SJCRH30 (cell line): ENCODE data around the gene LRP6. TPM values are rescaled to one million over a fixed set of nuclear protein-coding genes. Genes with fewer than 3 reads are reported as not detected.
"Not testable (repeated sequence)": the region's sequence is repeated elsewhere in the genome, so short reads cannot be mapped to it uniquely, and the experiment has no call there.

ENCODE experiments used
- DNase-seq, 2 experiments: peaks; one replicate each; pipeline ENCODE4 v3.0.0-alpha.2; 2015 to 2020
- H3K27ac ChIP-seq: fragments of 250-450 bp; sonication (Bioruptor Pico); 2 replicates; pipeline ENCODE4 v1.5.1; 2020; ENCODE audit warnings: mild to moderate bottlenecking, moderate library complexity
- H3K27me3 ChIP-seq: fragments of 250-450 bp; sonication (Bioruptor Pico); 2 replicates; pipeline ENCODE4 v1.5.1; 2020; ENCODE audit warnings: mild to moderate bottlenecking, moderate library complexity
- H3K36me3 ChIP-seq: fragments of 250-450 bp; sonication (Bioruptor Pico); 2 replicates; pipeline ENCODE4 v1.5.1; 2020; ENCODE audit warnings: mild to moderate bottlenecking, moderate library complexity
- H3K4me1 ChIP-seq: fragments of 250-450 bp; sonication (Bioruptor Pico); 2 replicates; pipeline ENCODE4 v1.5.1; 2020; ENCODE audit warnings: mild to moderate bottlenecking, moderate library complexity
- H3K4me3 ChIP-seq: fragments of 250-450 bp; sonication (Bioruptor Pico); 2 replicates; pipeline ENCODE4 v1.5.1; 2020; ENCODE audit warnings: mild to moderate bottlenecking, moderate library complexity
- H3K9me3 ChIP-seq: fragments of 250-450 bp; sonication (Bioruptor Pico); replicated peaks from 2 replicates; pipeline ENCODE4 v1.5.1; 2020; ENCODE audit warnings: mild to moderate bottlenecking, moderate library complexity
- total RNA-seq: library from RNA; depleted of rRNA; stranded (reverse); fragments of >200 nt; shearing (Covaris generic); gene quantifications from 2 replicates; pipeline ENCODE4 v1.2.3, GENCODE V29; 2014

The LRP6 gene
- total RNA-seq, 1 experiment from 2014 or later: 32.2 TPM

- DNase-seq: no peak
- no peak overlapping the region for H3K27ac ChIP-seq
- no peaks in the 10 kb centered on the region for H3K4me1 ChIP-seq
- 0 out of 2 replicates have a peak, but pooled peaks cover 5% of the 10 kb centered on the region for H3K36me3 ChIP-seq
- no peaks in the 10 kb centered on the region for H3K9me3 ChIP-seq
- no peaks in the 10 kb centered on the region for H3K27me3 ChIP-seq
- H3K4me3 ChIP-seq: no peak overlapping the region
Measured at GRCh38 chr12:12116677-12117076, 150.2 kb downstream of the LRP6 start.

GRCh38 chr12:12115514-12115913 is 151.3 kb downstream of the LRP6 start:
- H3K4me1 ChIP-seq: no peaks in the 10 kb centered on the region
- no peak overlapping the region for H3K4me3 ChIP-seq
- H3K36me3 ChIP-seq: 0 out of 2 replicates have a peak, but pooled peaks cover 4% of the 10 kb centered on the region

DNA sequence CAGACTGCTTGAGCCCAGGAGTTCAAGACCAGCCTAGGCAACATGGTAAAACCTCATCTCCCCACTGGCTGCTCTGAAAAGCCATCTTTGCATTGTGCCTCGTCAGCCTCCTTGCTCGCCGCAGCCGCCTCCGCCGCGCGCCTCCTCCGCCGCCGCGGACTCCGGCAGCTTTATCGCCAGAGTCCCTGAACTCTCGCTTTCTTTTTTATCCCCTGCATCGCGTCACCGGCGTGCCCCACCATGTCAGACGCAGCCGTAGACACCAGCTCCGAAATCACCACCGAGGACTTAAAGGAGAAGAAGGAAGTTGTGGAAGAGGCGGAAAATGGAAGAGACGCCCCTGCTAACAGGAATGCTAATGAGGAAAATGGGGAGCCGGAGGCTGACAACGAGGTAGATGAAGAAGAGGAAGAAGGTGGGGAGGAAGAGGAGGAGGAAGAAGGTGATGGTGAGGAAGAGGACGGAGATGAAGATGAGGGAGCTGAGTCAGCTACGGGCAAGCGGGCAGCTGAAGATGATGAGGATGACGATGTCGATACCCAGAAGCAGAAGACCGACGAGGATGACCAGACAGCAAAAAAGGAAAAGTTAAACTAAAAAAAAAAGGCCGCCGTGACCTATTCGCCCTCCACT is 155.8 kb downstream of the LRP6 start:
- not testable (repeated sequence) for H3K4me1 ChIP-seq, H3K9me3 ChIP-seq, H3K4me3 ChIP-seq, H3K27ac ChIP-seq, H3K27me3 ChIP-seq, H3K36me3 ChIP-seq, DNase-seq

More at GRCh38 chr12:12115514-12115913, 151.3 kb downstream of the LRP6 start:
- H3K9me3 ChIP-seq: no peaks in the 10 kb centered on the region
- no peak for DNase-seq
- H3K27ac ChIP-seq: no peak overlapping the region
- H3K27me3 ChIP-seq: no peaks in the 10 kb centered on the region

DNA sequence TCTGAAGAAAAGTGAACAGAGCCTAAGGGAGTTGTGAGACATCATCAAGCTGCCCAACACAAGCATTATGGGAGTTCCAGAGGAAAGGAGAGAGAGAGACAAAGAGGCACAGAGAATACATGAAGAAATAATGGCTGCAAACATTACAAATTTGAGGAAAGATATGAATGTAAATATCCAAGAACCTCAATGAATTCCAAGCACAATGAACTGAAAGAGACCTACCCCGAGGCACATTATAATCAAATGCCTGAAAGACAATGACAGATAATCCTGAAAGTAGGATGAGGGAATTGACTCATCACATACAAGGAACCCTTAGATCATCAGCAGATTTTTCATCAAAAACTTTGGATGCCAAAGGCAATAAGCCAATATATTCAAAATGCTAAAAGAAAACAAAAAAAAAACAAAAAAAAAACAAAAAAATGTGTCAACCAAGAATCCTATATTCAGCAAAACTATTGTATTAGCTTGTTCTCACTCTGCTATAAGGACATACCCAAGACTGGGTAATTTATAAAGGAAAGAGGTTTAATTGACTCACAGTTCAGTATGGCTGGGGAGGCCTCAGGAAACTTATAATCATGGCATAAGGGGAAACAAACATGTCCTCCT is 158.3 kb downstream of the LRP6 start:
- Histone ChIP-seq H3K9me3 (peaks cover 6% of the 10 kb centered on the region; the same call in 1 of the 2 replicates), H3K27me3 (no peaks in the 10 kb centered on the region), H3K4me1 (no peaks in the 10 kb centered on the region; the same call in 1 of the 2 replicates), H3K27ac (no peak overlapping the region), H3K4me3 (no peak overlapping the region), H3K36me3 (no peaks in the 10 kb centered on the region)
- DNase-seq: no peak

DNA sequence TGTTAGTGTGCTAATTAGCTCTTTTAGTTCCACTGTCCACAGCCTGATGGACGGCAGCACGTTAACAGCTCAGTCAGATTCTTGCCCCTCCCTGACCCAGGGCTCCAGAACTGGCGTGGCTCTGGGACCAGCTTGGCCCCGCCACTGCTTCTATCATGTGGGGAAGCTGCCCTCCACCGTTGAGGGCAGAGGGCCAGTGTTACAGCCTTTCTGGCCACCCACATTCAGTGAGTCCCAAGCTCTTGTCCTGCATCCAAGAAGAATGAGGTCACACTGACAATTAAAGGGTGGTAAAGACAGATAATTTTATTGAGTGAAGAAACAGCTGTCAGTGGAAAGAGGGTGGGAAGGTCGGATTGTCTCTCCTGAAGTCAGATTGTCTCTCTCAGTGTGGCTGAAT is 159.2 kb downstream of the LRP6 start:
- H3K4me3 ChIP-seq: no peak overlapping the region
- H3K27ac ChIP-seq: no peak overlapping the region
- no peaks in the 10 kb centered on the region for H3K36me3 ChIP-seq
- no peaks in the 10 kb centered on the region for H3K27me3 ChIP-seq
- peak; percentile 10 to 30 for DNase-seq
- H3K4me1 ChIP-seq: no peaks in the 10 kb centered on the region; the same call in 1 of the 2 replicates
- H3K9me3 ChIP-seq: peaks cover 6% of the 10 kb centered on the region; the same call in 1 of the 2 replicates

DNA sequence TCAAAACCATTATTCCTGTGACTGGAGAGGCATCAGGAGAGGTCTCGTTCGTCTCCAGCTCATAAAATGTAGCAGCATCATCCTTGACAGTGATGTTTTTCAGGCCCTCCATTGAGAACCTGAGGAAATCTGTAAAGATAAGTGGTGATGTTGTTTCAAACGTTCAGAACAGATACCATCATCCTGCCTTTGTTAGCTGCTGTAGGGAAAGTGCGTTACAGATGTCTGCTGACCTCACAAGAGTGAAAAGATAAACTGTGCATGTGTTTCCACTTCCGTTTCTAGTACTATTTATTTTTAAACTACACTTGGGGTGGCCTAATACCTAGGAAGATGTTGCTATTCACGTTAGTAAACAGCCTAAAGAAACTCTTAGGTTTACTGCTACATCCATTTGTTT is 167.7 kb downstream of the LRP6 start:
- DNase-seq: no peak
- no peak overlapping the region for H3K27ac ChIP-seq
- no peaks in the 10 kb centered on the region for H3K4me1 ChIP-seq
- H3K9me3 ChIP-seq: no peaks in the 10 kb centered on the region
- no peaks in the 10 kb centered on the region for H3K27me3 ChIP-seq
- no peaks in the 10 kb centered on the region for H3K36me3 ChIP-seq
- no peak overlapping the region for H3K4me3 ChIP-seq

GRCh38 chr12:12098691-12099015 is 168.2 kb downstream of the LRP6 start:
- Histone ChIP-seq H3K9me3 (no peaks in the 10 kb centered on the region), H3K4me1 (no peaks in the 10 kb centered on the region), H3K4me3 (no peak overlapping the region), H3K27ac (no peak overlapping the region), H3K36me3 (no peaks in the 10 kb centered on the region), H3K27me3 (no peaks in the 10 kb centered on the region)
- DNase-seq: no peak

DNA sequence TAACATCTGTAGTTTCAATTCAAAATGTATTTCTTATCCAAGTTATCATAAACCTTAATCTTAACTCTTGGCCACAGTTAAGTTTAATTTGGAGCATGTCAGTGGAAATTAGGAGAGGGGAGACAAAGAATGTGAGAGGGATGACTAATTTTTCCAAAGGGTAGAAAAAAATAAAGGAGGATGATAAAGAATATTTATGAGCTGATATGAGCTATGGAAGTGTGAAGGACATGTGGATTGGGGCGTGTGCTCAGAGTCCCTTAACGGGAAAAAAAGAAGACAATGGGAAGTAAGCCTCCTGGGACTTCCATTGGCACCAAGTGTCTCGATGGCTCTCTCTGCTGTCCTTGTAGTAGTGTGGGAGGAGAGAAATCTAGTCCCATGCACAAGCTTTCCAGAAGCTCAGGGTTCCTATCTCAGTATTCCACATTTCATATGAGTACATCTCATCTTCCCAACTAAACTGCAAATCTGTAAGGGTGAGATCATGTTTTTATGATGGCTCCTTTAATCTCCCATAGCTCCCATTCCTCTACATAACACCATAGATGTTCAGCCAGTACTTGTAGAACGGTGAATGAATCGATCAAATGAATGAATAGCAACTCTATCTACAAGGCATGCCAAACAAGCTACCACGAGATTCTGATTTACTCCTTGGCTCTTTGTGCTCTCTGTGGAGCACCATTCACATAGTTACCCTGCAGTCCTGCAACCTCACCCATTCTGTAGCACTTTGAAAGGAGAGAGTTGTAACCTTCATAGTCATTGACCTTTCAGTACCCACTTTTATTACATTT is 168.8 kb downstream of the LRP6 start:
- H3K4me1 ChIP-seq: no peaks in the 10 kb centered on the region
- no peak overlapping the region for H3K4me3 ChIP-seq
- H3K27me3 ChIP-seq: no peaks in the 10 kb centered on the region
- H3K9me3 ChIP-seq: no peaks in the 10 kb centered on the region
- DNase-seq: no peak
- H3K27ac ChIP-seq: no peak overlapping the region
- no peaks in the 10 kb centered on the region for H3K36me3 ChIP-seq

GRCh38 chr12:12095021-12095420 is 171.8 kb downstream of the LRP6 start:
- no peak for DNase-seq
- no peak overlapping the region for H3K27ac ChIP-seq
- H3K4me3 ChIP-seq: no peak overlapping the region

GRCh38 chr12:12094481-12094880 is 172.4 kb downstream of the LRP6 start:
- H3K4me3 ChIP-seq: no peak overlapping the region
- no peaks in the 10 kb centered on the region for H3K36me3 ChIP-seq
- H3K27me3 ChIP-seq: no peaks in the 10 kb centered on the region
- no peak overlapping the region for H3K27ac ChIP-seq
- no peak for DNase-seq
- no peaks in the 10 kb centered on the region for H3K9me3 ChIP-seq
- H3K4me1 ChIP-seq: no peaks in the 10 kb centered on the region; the same call in 1 of the 2 replicates

More at GRCh38 chr12:12095021-12095420, 171.8 kb downstream of the LRP6 start:
- Histone ChIP-seq H3K4me1 (no peaks in the 10 kb centered on the region; the same call in 1 of the 2 replicates), H3K36me3 (no peaks in the 10 kb centered on the region), H3K9me3 (no peaks in the 10 kb centered on the region), H3K27me3 (no peaks in the 10 kb centered on the region)

DNA sequence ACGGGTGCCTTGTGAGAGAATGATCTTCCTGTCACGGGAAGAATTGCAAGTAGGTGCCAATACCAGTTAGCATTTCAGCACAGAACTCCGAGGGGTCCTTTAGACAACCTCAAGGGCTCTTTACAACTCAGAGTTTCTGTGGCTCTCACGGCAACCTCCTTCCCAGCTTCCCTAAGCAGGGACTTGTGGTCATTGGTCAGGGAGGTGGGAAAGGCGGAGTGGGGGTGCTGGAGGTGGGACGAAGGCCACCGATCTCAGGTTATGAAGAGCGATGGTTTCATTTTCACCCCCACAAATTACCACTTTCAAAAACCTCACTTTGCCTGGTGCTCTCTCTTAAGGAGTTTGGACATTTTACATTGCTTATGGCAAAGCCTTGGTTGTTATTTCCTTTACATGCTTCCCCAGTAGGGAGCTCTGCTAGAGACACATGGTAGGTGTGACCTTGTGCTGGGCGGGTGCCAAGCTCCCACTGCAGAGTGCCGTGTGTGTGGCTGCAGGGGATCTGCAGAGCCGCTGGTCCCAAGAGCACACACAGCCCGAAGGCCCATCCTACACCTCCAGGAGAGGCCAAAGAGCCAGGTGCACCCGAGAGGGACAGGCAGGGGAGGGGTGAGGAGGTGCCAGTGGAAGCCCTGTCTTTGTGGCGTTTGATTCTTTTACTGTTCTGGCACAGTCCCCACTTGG is 174.7 kb downstream of the LRP6 start:
- Histone ChIP-seq H3K27me3 (no peaks in the 10 kb centered on the region), H3K4me3 (no peak overlapping the region), H3K9me3 (no peaks in the 10 kb centered on the region), H3K27ac (no peak overlapping the region), H3K36me3 (no peaks in the 10 kb centered on the region), H3K4me1 (no peaks in the 10 kb centered on the region; the same call in 1 of the 2 replicates)
- peak in 1 of 2 experiments; percentile 34 for DNase-seq

GRCh38 chr12:12091071-12091470 is 175.8 kb downstream of the LRP6 start:
- H3K27me3 ChIP-seq: no peaks in the 10 kb centered on the region
- H3K4me1 ChIP-seq: no peaks in the 10 kb centered on the region; the same call in 1 of the 2 replicates
- no peak for DNase-seq
- H3K4me3 ChIP-seq: no peak overlapping the region
- no peaks in the 10 kb centered on the region for H3K9me3 ChIP-seq
- H3K27ac ChIP-seq: no peak overlapping the region
- H3K36me3 ChIP-seq: no peaks in the 10 kb centered on the region

- H3K36me3 ChIP-seq: no peaks in the 10 kb centered on the region
- DNase-seq: peak; percentile 28 to 56
Measured at GRCh38 chr12:12088761-12089160, 178.1 kb downstream of the LRP6 start.

GRCh38 chr12:12088147-12088546 is 178.7 kb downstream of the LRP6 start:
- DNase-seq: no peak
- Histone ChIP-seq H3K36me3 (no peaks in the 10 kb centered on the region), H3K4me3 (no peak overlapping the region), H3K27ac (no peak overlapping the region), H3K4me1 (no peaks in the 10 kb centered on the region; the same call in 1 of the 2 replicates), H3K9me3 (no peaks in the 10 kb centered on the region), H3K27me3 (no peaks in the 10 kb centered on the region)

More at GRCh38 chr12:12088761-12089160, 178.1 kb downstream of the LRP6 start:
- Histone ChIP-seq H3K9me3 (no peaks in the 10 kb centered on the region), H3K4me1 (no peaks in the 10 kb centered on the region; the same call in 1 of the 2 replicates), H3K27me3 (no peaks in the 10 kb centered on the region), H3K4me3 (no peak overlapping the region), H3K27ac (no peak overlapping the region)

GRCh38 chr12:12087693-12088034 is 179.2 kb downstream of the LRP6 start:
- Histone ChIP-seq H3K4me1 (no peaks in the 10 kb centered on the region; the same call in 1 of the 2 replicates), H3K27ac (no peak overlapping the region), H3K9me3 (no peaks in the 10 kb centered on the region), H3K36me3 (no peaks in the 10 kb centered on the region), H3K27me3 (no peaks in the 10 kb centered on the region), H3K4me3 (no peak overlapping the region)
- no peak for DNase-seq
